HTERT RPE-1 (cell line): Measurements from ENCODE around the gene ECT2.
"Not testable (repeated sequence)": the region's sequence is repeated elsewhere in the genome, so short reads cannot be mapped to it uniquely, and the experiment has no call there.

Source experiments
- in situ Hi-C: fragments of 300-500 bp; cut with MboI; formaldehyde crosslinking; loops from 4 replicates; pipeline ENCODE4 v1.14.3; 2020; ENCODE audit warnings: low sequenced_read_pairs

Gene ECT2

DNA sequence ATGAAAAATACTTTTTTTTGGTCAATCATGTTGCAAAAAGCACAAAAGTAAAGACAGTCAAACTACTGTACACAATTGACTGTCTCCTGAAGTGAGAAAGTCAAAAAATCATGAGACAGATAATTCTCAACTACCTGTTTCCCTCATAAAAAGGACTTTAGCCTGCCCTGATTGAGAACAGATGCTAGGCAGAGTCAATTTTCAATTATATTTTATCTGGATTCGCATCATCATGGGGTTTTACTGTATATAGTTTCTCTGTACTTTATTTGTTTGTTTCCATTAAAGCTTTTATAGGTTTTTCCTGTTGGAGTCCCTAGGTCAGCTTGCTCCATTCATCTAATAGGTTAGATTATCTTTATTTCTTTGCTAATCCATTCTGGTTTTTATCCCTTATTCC, 53.8 kb downstream of the ECT2 start:
- in situ Hi-C loops, result no loop called here

DNA sequence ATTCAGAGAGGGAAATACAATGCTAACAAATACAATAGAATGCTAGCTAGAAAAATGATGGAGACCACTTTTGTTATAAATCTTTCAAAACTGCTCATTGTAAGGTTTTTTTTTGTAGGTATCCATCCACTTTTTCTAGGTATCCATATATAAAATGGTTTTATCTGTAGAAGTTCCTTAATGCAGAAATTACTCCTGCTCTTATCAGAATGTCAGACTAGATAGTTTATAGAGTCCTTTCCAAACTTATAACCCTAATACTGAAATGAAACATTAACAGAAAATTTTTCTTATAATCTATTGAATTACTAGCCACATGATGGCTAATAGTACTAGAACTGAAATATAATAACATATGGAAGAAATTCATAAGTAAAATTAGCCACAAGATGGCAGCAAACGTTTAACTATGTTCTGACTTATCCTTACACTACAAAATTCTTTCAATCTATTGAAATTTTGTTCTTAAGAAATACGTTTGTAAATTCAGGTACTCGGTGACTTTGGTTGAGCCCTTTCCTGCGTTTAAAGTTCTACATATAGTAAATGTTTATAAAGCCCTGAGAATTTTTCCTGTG, 58.5 kb downstream of the ECT2 start:
- in situ Hi-C loops, result no loop called here

DNA sequence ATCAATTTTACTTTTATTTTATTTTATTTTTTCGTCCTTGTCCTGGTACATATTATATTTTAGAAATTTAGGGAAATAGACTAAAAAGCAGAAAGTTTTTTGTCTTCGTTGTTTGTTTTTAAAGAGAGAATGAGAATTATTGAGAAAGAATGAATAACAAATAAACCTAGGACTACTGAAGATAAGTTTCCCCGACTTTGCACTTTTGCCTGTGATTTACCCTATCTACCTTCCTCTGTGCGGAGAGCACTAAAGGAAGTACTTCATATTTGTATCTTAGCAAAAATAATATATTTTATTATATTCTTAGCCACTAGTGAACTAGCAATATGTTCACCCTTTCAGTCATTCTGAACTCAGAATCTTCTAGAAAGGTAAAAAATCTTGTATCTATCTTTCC, 60.6 kb downstream of the ECT2 start:
- in situ Hi-C loops, result no loop called here

DNA sequence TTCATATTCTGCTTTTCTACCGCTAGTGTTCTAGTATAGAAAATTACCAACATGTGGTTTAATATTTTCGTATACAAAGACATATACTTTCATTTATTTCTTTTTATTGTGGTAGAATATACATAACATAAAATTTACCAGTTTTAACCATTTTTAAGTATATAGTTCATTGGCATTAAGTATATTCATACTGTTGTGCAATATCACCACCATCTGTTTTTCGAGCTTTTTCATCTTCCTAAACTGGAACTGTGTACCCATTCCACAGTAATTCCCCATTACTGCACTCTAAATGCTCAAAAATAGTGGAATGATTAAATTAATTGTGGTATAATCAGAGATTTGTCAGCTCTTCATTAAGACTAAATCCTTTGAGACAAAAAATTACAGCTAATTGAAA, 62.9 kb downstream of the ECT2 start:
- in situ Hi-C loops, result no loop called here

DNA sequence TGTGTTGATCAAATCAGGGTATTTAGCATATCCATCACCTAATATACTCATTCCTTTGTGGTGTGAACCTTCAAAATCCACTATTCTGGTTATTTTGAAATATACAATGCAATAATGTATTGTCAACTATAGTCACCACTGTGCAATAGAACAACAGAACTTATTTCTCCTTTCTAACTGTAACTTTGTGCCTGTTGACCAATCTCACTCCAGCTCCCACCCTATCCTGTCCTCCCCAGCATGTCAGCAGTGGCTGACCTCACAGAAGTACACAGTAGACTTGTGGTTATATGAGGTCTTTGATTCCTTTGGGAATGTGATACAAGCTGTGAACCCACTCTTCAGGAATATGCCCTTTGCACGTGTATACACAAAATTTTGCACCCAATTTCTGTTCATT, 64.2 kb downstream of the ECT2 start:
- in situ Hi-C loops, result no loop called here

DNA sequence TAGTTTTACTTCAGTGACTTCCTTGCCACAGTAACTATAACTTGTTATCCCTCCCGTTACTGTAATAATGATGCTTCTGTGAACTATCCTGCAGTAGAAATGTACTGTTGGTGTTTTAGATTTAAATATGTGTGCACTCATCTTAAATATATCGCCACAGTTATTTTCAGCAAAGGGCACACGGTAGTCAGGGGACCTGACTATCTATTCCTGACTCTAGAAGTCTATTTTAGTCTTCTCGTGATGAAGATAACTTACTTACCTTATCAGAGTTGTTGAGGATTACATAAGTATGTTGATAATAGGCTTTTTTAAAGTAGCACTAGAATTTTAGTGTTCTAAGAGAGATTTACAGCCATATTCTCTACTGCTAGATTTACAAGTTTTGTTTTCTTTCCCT, 65.3 kb downstream of the ECT2 start:
- in situ Hi-C loops, result no loop called here

DNA sequence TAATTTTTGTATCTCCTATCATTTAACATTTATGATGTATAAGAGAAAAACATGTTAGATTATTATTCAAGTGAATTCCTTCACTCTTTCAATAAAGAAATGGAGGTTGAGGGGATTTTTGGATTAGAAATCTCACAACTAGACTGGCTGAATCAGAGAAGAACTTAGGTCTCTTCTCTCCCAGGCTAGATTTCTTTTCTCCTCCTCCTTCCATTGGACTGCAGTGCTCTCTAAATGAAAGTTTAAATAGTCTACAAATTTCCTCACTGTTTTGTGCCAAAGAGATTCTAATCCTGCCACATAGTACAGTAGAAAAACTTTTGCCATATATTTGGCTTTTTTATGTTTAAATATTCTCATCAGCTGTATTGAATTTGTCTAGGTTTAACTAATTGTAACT, 65.8 kb downstream of the ECT2 start:
- in situ Hi-C loops, result no loop called here

DNA sequence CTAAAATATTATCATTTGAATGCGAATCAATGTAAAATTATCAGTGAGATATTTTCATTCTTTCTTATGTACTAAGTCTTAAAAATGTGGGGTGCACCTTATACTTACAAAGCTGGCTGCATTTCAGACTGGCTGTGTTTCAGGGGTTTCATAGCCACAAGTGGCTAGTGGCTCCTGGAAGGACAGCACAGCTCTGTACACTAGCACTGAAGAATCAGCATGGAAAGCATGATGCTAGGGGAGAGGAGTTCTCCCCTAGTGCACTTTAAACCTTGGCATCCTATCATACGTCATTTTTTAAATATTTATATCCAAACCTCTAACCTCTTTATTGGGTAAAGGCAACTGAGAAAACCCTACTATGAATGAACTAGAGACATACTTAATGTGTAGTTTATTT, 66.4 kb downstream of the ECT2 start:
- in situ Hi-C loops, result no loop called here

DNA sequence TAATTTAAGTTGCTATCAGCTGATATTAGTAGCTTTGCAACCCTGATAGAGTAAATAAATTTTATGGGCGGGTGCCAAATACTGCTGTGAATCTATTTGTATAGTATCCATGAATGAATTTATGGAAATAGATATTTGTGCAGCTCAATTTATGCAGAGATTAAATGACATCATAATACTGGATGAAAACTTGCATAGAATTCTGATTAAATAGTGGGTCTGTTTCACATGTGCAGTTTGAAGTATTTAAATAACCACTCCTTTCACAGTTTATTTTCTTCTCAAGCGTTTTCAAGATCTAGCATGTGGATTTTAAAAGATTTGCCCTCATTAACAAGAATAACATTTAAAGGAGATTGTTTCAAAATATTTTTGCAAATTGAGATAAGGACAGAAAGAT, 70.0 kb downstream of the ECT2 start:
- in situ Hi-C loops, result no loop called here

DNA sequence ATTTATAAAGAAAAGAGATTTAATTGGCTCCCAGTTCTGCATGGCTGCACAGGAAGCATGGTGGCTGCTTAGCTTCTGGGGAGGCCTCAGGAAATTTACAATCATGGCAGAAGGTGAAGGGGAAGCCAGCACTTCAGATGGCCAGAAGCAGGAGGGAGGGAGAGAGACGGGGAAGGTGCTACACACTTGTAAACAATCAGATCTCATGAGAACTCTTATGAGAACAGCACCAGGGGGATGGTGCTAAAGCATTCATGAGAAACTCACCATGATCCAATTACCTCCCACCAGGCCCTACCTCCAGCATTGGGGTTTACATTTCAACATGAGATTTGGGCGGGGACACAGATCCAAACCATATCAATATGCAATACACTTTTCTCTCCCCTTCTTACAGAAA, 73.7 kb downstream of the ECT2 start:
- in situ Hi-C loops, result no loop called here

DNA sequence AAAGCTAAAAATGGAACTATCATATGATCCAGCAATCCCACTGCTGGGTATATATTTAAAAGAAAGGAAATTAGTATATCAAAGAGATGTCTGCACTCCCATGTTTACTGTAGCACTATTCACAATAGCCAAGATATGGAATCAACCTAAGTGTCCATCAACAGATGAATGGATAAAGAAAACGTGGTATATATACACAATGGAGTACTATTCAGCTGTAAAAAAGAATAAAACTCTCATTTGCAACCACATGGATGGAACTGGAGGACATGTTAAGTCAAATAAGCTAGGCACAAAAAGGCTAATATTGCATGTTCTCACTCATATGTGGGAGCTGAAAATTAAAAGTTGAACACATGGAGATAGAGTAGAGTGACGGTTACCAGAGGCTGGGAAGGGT, 76.7 kb downstream of the ECT2 start:
- in situ Hi-C loops, result not testable (repeated sequence)

DNA sequence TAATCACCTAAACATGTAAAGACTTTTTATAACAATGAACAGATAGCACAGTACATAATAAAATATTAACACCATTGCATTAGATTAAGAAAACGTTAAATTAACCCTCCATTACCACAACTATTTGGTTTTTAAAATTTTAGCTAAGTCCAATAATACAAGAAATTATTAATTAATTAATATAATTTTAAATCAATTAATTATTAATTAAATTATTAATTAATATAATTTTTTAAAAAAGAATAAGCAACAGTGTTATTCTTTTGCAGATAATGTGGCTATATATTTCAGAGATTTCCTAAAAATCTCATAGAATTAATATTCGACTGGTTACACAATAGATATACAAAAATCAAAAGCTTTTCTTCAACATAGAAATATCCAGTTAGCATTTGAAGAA, 82.5 kb downstream of the ECT2 start:
- in situ Hi-C loops, result no loop called here

DNA sequence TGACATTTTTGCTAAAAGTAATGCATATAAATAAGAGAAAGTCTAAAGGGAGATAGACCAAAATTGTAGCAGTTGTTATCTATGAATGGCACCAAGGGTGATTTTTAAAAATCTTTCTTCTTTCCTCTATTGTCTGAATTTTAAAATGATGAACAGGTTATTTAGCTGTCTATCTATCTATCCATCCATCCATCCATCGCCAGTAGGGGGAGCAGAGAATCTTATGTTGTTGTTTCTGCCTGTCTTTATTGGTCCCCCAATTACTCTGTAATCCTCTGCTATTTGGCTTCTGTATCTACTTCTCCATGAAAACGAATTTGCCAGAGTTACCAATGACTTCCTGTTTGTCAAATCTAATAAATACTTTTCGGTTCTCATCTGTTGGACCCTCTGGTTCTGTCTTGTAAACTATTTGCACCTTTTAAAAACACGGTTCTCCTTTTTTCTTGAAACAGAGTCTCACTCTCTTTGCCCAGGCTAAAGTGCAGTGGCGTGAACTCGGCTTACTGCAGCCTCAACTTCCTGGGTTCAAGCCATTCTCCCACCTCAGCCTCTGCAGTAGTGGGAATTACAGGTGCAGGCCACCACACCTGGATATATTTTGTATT, 86.0 kb downstream of the ECT2 start:
- in situ Hi-C loops, result no loop called here

DNA sequence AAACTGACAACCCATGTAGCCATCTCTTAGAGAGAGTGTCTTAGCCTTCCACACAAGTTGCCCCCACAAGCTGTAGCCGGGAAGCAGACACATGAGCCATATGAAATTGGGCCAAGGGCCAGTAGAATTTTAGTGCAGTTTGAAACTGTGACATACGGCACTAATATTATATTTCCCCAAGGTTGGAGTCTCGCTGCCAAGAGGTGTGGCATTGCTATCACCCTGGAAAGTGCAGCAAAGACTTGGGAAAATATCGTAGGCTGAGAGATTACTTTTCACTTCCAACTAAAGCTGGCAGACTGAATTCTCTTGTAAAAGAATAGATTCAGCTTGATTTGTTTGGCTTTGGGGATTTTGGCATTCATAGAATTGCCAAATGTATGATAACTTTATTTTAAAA, 89.2 kb downstream of the ECT2 start:
- in situ Hi-C loops, result no loop called here

DNA sequence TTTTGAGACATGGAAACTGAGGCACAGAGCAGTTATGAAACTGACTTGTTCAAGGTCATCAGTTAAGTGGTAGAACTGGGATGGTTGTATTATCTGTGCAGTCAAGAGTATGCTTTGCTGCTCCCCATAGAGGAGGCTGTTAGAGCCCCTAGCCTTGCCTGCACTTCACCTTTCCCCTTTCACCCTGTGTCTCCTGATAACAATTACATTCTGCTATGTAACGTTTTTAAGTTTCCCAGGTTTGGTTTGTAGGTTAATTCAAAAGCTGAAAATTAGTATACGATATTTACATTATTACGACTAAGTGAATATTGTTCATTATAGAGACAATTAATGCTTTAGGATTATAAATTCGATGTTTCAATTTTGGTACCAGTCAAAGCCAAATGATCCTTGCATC, 89.9 kb downstream of the ECT2 start:
- in situ Hi-C loops, result no loop called here

DNA sequence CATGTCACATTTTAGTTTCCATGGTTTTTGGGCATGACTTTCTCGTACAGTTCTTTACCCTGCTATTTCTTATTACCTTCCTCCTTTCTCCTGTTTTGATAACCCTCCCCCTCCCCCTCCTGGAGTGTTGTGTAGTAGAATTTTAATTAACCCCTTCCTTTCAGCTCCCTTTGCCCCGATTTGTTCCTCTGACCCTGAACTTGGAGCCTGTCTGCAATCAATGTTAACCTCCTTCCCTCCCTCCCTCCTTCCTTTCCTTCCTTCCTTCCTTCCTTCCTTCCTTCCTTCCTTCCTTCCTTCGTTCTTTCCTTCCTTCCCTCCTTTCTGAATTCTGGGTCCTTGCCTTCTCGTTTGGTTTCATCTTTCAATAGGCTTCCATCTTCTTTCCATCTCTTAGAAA, 90.4 kb downstream of the ECT2 start:
- in situ Hi-C loops, result no loop called here

DNA sequence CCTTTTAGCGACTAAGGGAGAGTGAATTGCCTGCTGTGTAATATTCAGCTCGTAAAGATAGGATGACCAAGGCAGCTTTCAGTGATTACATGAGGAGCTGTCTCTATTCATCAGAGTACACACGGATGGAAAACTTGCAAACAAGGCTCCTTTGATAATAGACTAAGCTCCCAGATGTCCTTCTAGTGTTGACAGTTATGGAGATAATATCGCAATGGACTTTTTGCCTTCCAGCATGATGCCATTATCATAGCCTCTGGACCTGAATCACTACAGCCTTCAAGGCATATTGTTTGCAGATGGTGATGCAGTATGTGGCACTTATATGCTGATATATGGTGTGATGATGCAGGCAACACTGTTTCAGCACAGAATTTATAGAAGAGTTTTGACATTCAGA, 93.9 kb downstream of the ECT2 start:
- in situ Hi-C loops, result no loop called here

DNA sequence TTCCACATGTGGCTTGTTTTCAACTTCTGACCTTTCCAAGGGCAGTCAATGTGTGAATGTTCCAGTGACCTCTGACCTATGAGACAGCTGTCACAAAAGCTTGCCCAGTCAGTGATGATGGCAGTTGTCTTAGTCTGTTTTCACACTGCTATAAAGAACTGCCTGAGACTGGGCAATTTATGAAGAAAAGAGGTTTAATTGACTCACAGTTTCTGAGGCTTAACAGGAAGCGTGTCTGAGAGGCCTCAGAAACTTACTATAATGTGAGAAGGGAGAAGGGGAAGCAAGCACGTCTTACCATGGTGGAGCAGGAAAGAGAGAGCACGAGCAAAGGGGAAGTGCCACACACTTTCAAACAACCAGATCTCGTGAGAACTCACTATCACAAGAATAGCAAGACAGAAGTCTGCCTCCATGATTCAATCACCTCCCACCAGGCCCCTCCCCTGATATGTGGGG, 95.6 kb downstream of the ECT2 start:
- in situ Hi-C loops, result no loop called here

DNA sequence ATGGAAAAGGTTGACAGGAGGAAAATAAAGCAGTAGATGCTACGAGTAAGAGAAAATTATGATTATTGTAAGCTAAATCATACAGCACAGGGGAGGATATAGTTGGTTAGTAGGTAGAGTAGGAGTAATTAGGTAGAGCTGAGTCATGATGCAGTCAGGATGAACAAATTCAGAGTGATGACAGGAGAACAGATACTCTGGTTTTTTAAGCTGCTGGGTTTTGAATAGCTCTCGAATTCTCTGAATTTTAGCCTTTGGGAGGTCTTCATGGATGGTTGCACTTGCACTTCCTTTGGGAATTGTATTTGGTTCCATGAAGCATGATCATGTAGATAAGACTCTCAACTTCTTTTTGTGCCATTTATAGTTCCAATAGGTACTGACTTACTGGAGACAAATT, 96.2 kb downstream of the ECT2 start:
- in situ Hi-C loops, result no loop called here

DNA sequence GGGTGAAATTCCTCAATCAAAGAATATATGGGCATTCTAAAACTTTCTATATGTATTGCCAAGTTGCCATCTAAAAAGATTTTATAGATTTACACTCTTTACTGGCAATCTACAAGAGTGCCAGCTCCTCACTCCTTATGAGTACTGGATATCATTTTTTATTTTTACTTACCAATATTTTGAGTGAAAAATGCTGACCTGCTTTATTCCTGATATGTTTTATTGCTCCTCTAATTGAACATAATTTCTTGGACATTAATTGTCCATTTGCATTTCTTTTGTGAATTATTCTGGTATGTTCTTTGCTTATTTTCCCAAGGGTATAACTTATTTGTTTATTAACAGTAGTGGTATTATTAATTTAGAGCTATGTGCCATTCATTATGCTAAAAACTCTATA, 96.8 kb downstream of the ECT2 start:
- in situ Hi-C loops, result no loop called here

DNA sequence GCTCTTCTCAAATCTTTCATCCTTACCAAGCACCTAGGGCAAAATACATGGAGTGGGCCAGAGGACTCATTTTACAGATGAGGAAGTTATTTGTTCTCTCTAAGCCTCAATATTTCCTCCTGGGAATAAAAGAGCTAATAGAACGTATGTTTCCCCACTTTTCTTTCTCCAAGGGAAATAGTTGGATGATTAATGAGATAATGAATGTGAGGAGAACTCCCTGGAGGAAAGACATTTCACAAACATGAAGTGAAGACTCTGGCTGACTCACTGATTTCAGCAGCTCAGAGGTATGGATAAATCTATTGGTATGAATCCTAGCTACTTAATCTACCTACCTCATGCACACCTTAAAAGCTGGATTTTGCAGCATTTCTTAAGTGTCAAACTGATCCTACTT, 98.4 kb downstream of the ECT2 start:
- in situ Hi-C loops, result no loop called here

DNA sequence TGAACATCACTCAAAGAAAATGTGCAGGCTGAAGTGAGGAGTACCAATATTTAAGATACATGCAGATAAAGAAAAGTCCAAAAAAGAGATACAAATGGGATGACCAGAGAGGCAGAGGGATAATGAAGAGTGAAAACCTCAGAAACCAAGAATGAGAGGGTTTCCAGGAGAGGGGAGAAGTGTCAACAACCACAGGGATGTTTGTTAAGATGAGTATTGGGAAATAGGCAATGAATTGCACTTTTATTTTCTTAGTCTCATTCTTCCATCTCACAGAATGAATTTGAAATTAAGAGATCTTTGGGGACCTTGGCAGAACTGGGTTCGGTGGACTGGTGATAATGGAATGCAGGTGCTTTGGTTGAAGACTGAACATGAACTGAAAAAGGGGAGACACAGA, 102.5 kb downstream of the ECT2 start:
- in situ Hi-C loops, result no loop called here

DNA sequence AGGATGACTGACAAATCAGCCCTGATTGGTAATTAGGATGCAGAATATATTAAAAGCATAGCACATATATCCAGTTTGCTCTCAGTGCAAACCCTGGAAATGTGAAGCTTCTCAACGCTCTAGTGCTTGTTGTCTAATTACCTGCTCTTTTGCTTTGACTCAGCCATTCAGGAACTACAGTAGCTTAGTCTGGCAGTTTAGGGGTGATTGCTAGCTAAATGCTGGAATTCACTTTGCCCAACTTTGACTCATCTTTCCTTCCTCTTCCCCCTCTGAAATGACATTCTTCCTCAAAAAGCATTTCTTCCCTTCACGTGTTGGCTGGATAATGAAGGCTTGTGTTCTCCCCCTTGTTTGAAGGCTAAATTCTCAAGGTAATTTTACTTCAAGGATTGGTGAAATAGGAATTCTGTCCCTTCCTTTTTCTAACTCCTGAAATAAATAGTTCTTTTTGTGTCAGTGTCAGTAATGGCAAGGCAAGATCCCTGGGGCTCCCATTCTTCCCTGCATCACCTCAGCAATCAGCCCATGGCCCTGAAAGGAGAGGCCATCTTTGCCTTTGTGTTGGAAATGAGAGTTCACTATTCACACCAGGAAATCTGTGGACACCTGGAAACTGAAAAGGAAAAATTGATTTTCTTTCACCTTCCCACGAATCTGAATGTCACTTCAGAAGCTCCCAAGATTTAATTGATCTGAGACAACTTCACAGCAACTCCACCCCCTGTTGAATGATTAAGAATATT, 103.6 kb downstream of the ECT2 start:
- in situ Hi-C loops, result no loop called here
